Left lung (tissue), 10 donors: Measurements from ENCODE around the gene ZC3H12C. TPM values are rescaled to one million over a fixed set of nuclear protein-coding genes. Genes with fewer than 3 reads are reported as not detected.

Source experiments
- ATAC-seq: fragments of 200-7000 bp; cut with Tn5 transposase; one replicate; pipeline ENCODE4 v1.9.1; 2020; ENCODE audit warnings: moderate library complexity
- DNase-seq, 4 donors: peaks; one replicate each; pipeline ENCODE4 v3.0.0-alpha.2; 2013 to 2020
- H3K27ac ChIP-seq, 2 donors: fragments of 200-600 bp; sonication (generic) in 1 of 2; one replicate each; pipeline versions ENCODE4 v1.5.0 to v1.8.0; 2020 to 2021
- H3K27me3 ChIP-seq, 2 donors: fragments of 200-600 bp; sonication (generic) in 1 of 2; one replicate each; pipeline versions ENCODE4 v1.5.0 to v1.8.0; 2020 to 2021
- H3K36me3 ChIP-seq, 2 donors: fragments of 200-600 bp; sonication (generic) in 1 of 2; one replicate each; pipeline versions ENCODE4 v1.5.0 to v1.8.0; 2020 to 2021
- H3K4me1 ChIP-seq, 2 donors: fragments of 200-600 bp; one replicate each; pipeline ENCODE4 v1.8.0; 2021
- H3K4me3 ChIP-seq, 2 donors: fragments of 200-600 bp; sonication (generic) in 1 of 2; one replicate each; pipeline versions ENCODE4 v1.5.0 to v1.8.0; 2020 to 2021; ENCODE audit warnings: mild to moderate bottlenecking in 1 of 2
- H3K9me3 ChIP-seq, 2 donors: fragments of 200-600 bp; sonication (generic) in 1 of 2; one replicate each; pipeline versions ENCODE4 v1.5.0 to v1.8.0; 2020 to 2021
- intact Hi-C, 2 donors: fragments of 100-400 bp; cut with DNase I; formaldehyde crosslinking; loops; one replicate each; pipeline versions ENCODE4 v1.11.2 to v1.14.2; 2022
- polyA plus RNA-seq, 6 donors: library from polyadenylated mRNA; unstranded; fragments of 120-200 nt; gene quantifications; one replicate each; pipeline ENCODE4 v1.2.1, GENCODE V29; 2013; ENCODE audit not compliant: insufficient read length in 6 of 6
- total RNA-seq, 2 donors: library from RNA; stranded (reverse); fragmentation: NEBNext Ultra II Directional; extraction: Animal tissue kit (Norgen Biotek cat#: 25700); gene quantifications; one replicate each; pipeline ENCODE4 v1.2.1, GENCODE V29; 2021
- TF ChIP-seq, protein P1 (sequence below), 2 donors: fragments of 200-600 bp; sonication (generic) in 1 of 2; IDR thresholded peaks; one replicate each; pipeline versions ENCODE4 v1.5.0 to v1.8.0; 2021; ENCODE audit warnings: antibody characterized with exemption in 2 of 2
- donor health status: DM: no; HTN: yes; CAD: no.
- donor health status: DM: no; HTN: no; CAD: no.

The ZC3H12C gene
- total and polyA plus RNA-seq, 8 donors, result 7.4 to 16.2 (median 9.2) TPM

DNA sequence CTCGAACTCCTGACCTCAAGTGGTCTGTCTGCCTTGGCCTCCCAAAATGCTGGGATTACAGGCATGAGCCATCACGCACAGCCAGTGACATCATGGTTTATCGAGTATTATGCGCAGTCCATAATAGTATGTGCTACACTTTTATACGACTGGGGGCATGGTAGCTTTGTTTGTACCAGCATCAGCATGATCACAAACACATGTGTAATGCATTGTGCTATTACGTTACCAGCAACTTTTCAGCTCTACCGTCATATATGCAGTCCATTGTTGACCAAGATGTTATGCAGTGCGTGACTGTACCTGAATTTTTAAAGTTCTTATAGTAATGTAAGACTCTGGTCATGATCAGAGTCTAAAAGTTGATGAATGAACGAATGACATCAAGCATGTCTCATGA, 67.9 kb downstream of the ZC3H12C start:
- intact Hi-C loops, result no loop called here
- peaks cover 0 to 52% of the 10 kb centered on the region in 2 donors for H3K36me3 ChIP-seq
- ATAC-seq, result no peak

DNA sequence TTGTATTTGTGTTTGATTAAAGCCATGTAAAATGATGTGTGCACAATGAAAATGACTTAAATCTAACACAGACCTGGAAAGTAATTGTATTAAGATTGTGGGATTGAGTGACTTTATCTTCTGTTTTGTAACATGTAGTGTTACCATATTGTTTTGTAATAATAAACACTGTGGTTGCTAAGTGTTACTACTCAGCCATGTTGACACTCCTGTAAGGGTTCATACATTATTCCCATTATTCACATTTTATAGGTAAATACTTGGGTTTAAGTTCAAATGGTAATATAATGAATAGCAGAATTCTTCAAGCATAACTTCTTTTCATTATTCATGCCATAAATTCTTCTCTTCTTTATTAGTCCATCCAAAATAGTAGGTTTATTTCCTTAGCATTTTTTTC, 69.0 kb downstream of the ZC3H12C start:
- ATAC-seq (no peak), DNase-seq (no peak)
- no peaks in the 10 kb centered on the region for H3K4me1 ChIP-seq
- peaks cover 0 to 52% of the 10 kb centered on the region in 2 donors for H3K36me3 ChIP-seq
- no peak overlapping the region for H3K4me3 ChIP-seq
- H3K27ac ChIP-seq, result no peak overlapping the region
- TF ChIP-seq, protein P1, sequence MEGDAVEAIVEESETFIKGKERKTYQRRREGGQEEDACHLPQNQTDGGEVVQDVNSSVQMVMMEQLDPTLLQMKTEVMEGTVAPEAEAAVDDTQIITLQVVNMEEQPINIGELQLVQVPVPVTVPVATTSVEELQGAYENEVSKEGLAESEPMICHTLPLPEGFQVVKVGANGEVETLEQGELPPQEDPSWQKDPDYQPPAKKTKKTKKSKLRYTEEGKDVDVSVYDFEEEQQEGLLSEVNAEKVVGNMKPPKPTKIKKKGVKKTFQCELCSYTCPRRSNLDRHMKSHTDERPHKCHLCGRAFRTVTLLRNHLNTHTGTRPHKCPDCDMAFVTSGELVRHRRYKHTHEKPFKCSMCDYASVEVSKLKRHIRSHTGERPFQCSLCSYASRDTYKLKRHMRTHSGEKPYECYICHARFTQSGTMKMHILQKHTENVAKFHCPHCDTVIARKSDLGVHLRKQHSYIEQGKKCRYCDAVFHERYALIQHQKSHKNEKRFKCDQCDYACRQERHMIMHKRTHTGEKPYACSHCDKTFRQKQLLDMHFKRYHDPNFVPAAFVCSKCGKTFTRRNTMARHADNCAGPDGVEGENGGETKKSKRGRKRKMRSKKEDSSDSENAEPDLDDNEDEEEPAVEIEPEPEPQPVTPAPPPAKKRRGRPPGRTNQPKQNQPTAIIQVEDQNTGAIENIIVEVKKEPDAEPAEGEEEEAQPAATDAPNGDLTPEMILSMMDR (IDR thresholded peaks at IDR 0.05), result no peak
- intact Hi-C loops, result no loop called here
- H3K9me3 ChIP-seq, result no peaks in the 10 kb centered on the region
- H3K27me3 ChIP-seq, result no peaks in the 10 kb centered on the region

More for the DNA sequence above, 67.9 kb downstream of the ZC3H12C start:
- Histone ChIP-seq H3K27ac (no peak overlapping the region), H3K4me1 (no peaks in the 10 kb centered on the region), H3K4me3 (no peak overlapping the region), H3K9me3 (no peaks in the 10 kb centered on the region), H3K27me3 (no peaks in the 10 kb centered on the region)
- no peak for DNase-seq
- TF ChIP-seq, protein P1 (IDR thresholded peaks at IDR 0.05), result no peak

DNA sequence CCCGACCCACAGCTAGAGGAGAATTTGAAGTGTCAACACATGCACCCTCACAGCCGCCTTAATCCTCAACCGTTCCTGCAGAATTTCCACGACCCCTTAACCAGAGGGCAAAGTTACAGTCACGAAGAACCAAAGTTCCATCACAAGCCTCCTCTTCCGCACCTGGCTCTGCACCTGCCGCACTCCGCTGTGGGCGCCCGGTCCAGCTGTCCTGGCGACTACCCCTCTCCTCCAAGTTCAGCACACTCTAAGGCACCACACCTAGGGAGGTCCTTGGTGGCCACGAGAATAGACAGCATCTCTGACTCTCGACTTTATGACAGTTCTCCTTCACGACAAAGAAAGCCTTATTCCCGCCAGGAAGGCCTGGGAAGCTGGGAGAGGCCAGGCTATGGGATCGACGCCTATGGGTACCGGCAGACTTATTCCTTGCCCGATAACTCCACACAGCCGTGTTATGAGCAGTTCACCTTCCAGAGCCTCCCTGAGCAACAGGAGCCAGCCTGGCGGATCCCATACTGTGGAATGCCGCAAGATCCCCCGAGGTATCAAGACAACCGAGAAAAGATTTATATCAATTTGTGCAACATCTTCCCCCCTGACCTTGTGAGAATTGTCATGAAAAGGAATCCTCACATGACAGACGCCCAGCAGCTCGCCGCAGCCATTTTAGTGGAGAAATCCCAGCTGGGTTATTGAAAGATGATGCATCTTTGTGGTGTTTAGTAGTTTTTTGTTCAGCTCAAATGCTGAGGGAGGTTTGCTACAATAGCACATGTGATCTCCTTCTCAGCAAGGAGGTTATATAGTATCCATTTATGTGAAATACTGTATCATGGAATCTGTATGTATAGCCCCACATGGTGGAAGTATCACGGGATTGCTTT, 72.1 kb downstream of the ZC3H12C start:
- Histone ChIP-seq H3K27me3 (no peaks in the 10 kb centered on the region), H3K4me3 (no peak overlapping the region), H3K9me3 (no peaks in the 10 kb centered on the region), H3K4me1 (no peaks in the 10 kb centered on the region), H3K36me3 (peaks cover 0 to 40% of the 10 kb centered on the region in 2 donors), H3K27ac (no peak overlapping the region)
- DNase-seq, result peak in 1 of 4 donors; percentile 43
- TF ChIP-seq, protein P1 (IDR thresholded peaks at IDR 0.05), result no peak
- ATAC-seq, result no peak
- intact Hi-C loops, result no loop called here

DNA sequence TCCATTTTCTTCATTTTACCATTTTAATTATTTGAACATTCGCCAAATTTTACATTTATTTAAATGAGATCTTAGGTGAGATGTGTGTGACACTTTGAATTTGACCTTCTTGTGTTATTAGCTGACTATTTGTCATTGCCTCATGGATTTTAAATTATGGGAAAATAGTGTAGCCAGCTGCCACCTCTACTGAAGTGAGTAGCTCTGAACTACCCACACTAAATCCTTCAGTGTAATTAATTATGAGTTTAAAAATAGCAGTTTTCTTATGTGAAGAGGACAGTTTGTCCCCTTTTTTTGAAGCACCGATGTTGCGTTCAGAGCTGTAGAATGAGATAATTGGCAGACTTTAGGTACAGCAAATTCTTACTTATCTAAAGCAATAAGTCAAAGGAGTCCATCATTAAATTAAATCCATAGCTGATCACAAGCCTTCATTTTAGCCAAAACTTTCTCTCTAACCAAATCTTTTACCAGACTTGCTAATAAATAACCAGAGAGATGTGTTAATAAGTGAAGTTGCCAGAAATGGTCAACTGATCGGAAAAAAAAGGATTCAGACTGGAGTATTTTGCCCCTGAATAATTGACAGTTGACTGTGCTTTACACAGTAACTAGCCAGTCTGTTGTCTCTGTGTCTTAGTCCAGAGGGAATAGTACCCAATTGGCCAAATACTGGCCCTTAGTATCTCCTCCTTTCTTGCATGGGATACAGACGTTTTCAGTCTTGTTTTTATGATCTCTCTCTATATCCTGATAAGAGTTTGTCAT, 75.0 kb downstream of the ZC3H12C start:
- Histone ChIP-seq H3K36me3 (peaks cover 0 to 26% of the 10 kb centered on the region in 2 donors), H3K27ac (no peak overlapping the region), H3K9me3 (no peaks in the 10 kb centered on the region), H3K4me1 (no peaks in the 10 kb centered on the region), H3K27me3 (no peaks in the 10 kb centered on the region), H3K4me3 (no peak overlapping the region)
- no peak for ATAC-seq
- intact Hi-C loops, result no loop called here
- TF ChIP-seq, protein P1 (IDR thresholded peaks at IDR 0.05), result no peak
- DNase-seq, result no peak

DNA sequence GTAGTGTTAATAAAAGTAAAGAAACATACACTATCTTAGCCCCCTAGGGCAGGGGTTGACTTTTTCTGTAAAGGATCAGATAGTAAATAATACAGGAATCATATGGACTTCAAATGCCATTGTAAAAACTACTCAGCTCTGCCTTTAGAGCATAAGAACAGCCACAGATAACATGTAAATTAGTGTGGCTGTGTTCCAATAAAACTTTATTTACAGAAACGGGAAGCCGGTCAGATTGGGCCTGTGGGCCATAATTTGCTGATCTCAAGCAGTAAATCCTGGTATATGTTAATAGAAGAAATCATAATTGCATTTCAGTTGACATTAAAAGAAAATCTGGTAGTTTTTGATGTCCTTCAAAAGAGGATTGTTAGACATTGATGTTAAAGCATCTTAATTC, 76.5 kb downstream of the ZC3H12C start:
- Histone ChIP-seq H3K9me3 (no peaks in the 10 kb centered on the region), H3K27ac (no peak overlapping the region), H3K27me3 (no peaks in the 10 kb centered on the region), H3K4me3 (no peak overlapping the region), H3K36me3 (peaks cover 0 to 10% of the 10 kb centered on the region in 2 donors), H3K4me1 (peaks cover 9 to 11% of the 10 kb centered on the region in 2 donors)
- DNase-seq, result no peak
- intact Hi-C loops, result no loop called here
- no peak for ATAC-seq
- TF ChIP-seq, protein P1 (IDR thresholded peaks at IDR 0.05), result no peak
